PC-9 (cell line): ENCODE results near the gene NUDT22. TPM values are rescaled to one million over a fixed set of nuclear protein-coding genes. Genes with fewer than 3 reads are reported as not detected.

Experiments
- BruUV-seq: library from RNA; stranded (reverse); fragments of 400-500 nt; replicated peaks from 2 replicates; lab custom pipeline; 2021; lab: Mats Ljungman, UMichigan
- CTCF ChIA-PET: fragments of 300-600 bp; sonication (Branson Sonifier 250); formaldehyde crosslinking; loops from one replicate; lab custom pipeline; 2022; ENCODE audit warnings: antibody characterized with exemption; lab: Charles Lee
- POLR2A ChIA-PET: fragments of 300-600 bp; sonication (Branson Sonifier 250); formaldehyde crosslinking; loops from one replicate; lab custom pipeline; 2022; ENCODE audit warnings: antibody characterized with exemption; ENCODE audit not compliant: unreplicated experiment; lab: Charles Lee
- DNase-seq, 2 experiments: peaks; one replicate each; pipeline versions ENCODE4 v3.0.0 to v3.0.0-alpha.2; 2015 to 2022; ENCODE audit warnings: mixed read lengths in 1 of 2
- H2AFZ ChIP-seq: fragments of 200-600 bp; sonication (generic); 2 replicates; pipeline ENCODE4 v1.8.1; 2017; ENCODE audit warnings: antibody characterized with exemption
- H3F3A ChIP-seq: fragments of 200-600 bp; sonication (generic); 2 replicates; pipeline ENCODE4 v1.8.1; 2017; ENCODE audit warnings: antibody characterized with exemption, mild to moderate bottlenecking, low read depth; ENCODE audit not compliant: insufficient read depth
- H3K27ac ChIP-seq: fragments of 200-600 bp; sonication (generic); 2 replicates; pipeline ENCODE4 v1.6.1; 2016; ENCODE audit warnings: mixed run types
- H3K27me3 ChIP-seq: fragments of 200-600 bp; sonication (generic); 2 replicates; pipeline ENCODE4 v1.6.1; 2016; ENCODE audit warnings: low read depth, mixed run types; ENCODE audit not compliant: insufficient read depth
- H3K36me3 ChIP-seq: fragments of 200-600 bp; sonication (generic); 2 replicates; pipeline ENCODE4 v1.6.1; 2016; ENCODE audit warnings: low read depth, mixed run types
- H3K4me1 ChIP-seq: fragments of 200-600 bp; sonication (generic); replicated peaks from 2 replicates; pipeline ENCODE4 v1.6.1; 2016; ENCODE audit warnings: mixed run types; ENCODE audit not compliant: insufficient read depth
- H3K4me2 ChIP-seq: fragments of 200-600 bp; sonication (generic); 2 replicates; pipeline ENCODE4 v1.6.1; 2017; ENCODE audit warnings: mixed run types
- H3K4me3 ChIP-seq: fragments of 200-600 bp; sonication (generic); 2 replicates; pipeline ENCODE4 v1.6.1; 2016; ENCODE audit warnings: mixed run types
- H3K79me2 ChIP-seq: fragments of 200-600 bp; sonication (generic); 2 replicates; pipeline ENCODE4 v1.6.1; 2017; ENCODE audit warnings: low read depth, mixed run types
- H3K9me2 ChIP-seq: fragments of 200-600 bp; sonication (generic); 2 replicates; pipeline ENCODE4 v1.8.1; 2017; ENCODE audit warnings: mild to moderate bottlenecking; ENCODE audit not compliant: insufficient read depth
- H3K9me3 ChIP-seq: fragments of 200-600 bp; sonication (generic); 2 replicates; pipeline ENCODE4 v1.8.1; 2016; ENCODE audit warnings: low read depth; ENCODE audit not compliant: insufficient read depth
- H4K20me1 ChIP-seq: fragments of 200-600 bp; sonication (generic); 2 replicates; pipeline ENCODE4 v1.8.1; 2017; ENCODE audit not compliant: insufficient read depth
- CTCF ChIP-seq: fragments of 200-600 bp; sonication (generic); conservative IDR thresholded peaks from 2 replicates; pipeline ENCODE4 v1.6.1; 2017; ENCODE audit warnings: mixed run types, antibody characterized with exemption, mild to moderate bottlenecking, moderate library complexity
- EZH2 ChIP-seq: fragments of 200-600 bp; sonication (generic); IDR thresholded peaks from 2 replicates; pipeline ENCODE4 v1.8.0; 2017; ENCODE audit warnings: antibody characterized with exemption, low read depth
- intact Hi-C: fragments of 100-400 bp; cut with micrococcal nuclease; formaldehyde crosslinking; loops from one replicate; pipeline ENCODE4 v1.10.0; 2022; ENCODE audit not compliant: unreplicated experiment
- total RNA-seq: library from RNA; stranded (reverse); gene quantifications from 2 replicates; pipeline ENCODE4 v1.2.3, GENCODE V29; 2021

NUDT22 gene
- total RNA-seq, 1 experiment from 2014 or later: 87.4 TPM

- Histone ChIP-seq H3K4me2 (peak overlapping the region; percentile 90), H3K9me2 (no peaks in the 10 kb centered on the region), H3F3A (peaks cover 70% of the 10 kb centered on the region), H2AFZ (peak overlapping the region; percentile 66), H4K20me1 (0 out of 2 replicates have a peak, but pooled peaks cover 7% of the 10 kb centered on the region), H3K4me1 (peaks cover 19% of the 10 kb centered on the region), H3K4me3 (peak overlapping the region; percentile 70), H3K36me3 (peaks cover 10% of the 10 kb centered on the region; the same call in 1 of the 2 replicates), H3K9me3 (no peaks in the 10 kb centered on the region), H3K27ac (no peak overlapping the region), H3K79me2 (peaks cover 42% of the 10 kb centered on the region), H3K27me3 (no peaks in the 10 kb centered on the region)
- BruUV-seq: no TSS peak
- POLR2A ChIA-PET: interaction anchor here (0.6 kb wide), 1 partner anchor 63 kb away, joined by 5 read pairs; no protein-coding TSS in a partner anchor
- no peak for DNase-seq
- intact Hi-C loops: loop anchor here (1.0 kb wide), 1 partner anchor 22 kb away; no protein-coding TSS in a partner anchor
- CTCF ChIA-PET: interaction anchor here (1.1 to 1.6 kb wide), 2 partner anchors 22 to 107 kb away, joined by 3 read pairs; partner anchors contain the start of genes NUDT22 and TRPT1
- TF ChIP-seq EZH2 (no peak), CTCF (no peak)
Observed at GRCh38 chr11:64247729-64248531, 21.9 kb downstream of the NUDT22 start.

GRCh38 chr11:64248578-64248977 is 22.5 kb downstream of the NUDT22 start:
- Histone ChIP-seq H3K27ac (no peak overlapping the region), H3K36me3 (peaks cover 3% of the 10 kb centered on the region; the same call in 1 of the 2 replicates), H3K79me2 (peaks cover 39% of the 10 kb centered on the region), H3K9me3 (no peaks in the 10 kb centered on the region), H3K9me2 (no peaks in the 10 kb centered on the region), H2AFZ (no peak overlapping the region), H3K4me1 (peaks cover 14% of the 10 kb centered on the region), H3K27me3 (no peaks in the 10 kb centered on the region), H4K20me1 (0 out of 2 replicates have a peak, but pooled peaks cover 11% of the 10 kb centered on the region), H3F3A (peaks cover 68% of the 10 kb centered on the region), H3K4me2 (no peak overlapping the region), H3K4me3 (no peak overlapping the region)
- TF ChIP-seq CTCF (no peak), EZH2 (no peak)
- no TSS peak for BruUV-seq
- ChIA-PET CTCF (interaction anchor here (1.6 kb wide), 1 partner anchor 22 kb away, joined by 3 read pairs; the partner anchor contains the start of genes NUDT22 and TRPT1), POLR2A (no interaction called here)
- DNase-seq: no peak
- intact Hi-C loops: no loop called here

GRCh38 chr11:64249038-64249437 is 23.0 kb downstream of the NUDT22 start:
- BruUV-seq: no TSS peak
- CTCF ChIA-PET: interaction anchor here (0.6 kb wide), 1 partner anchor 1451 kb away, joined by 3 read pairs; no protein-coding TSS in a partner anchor
- peaks cover 14% of the 10 kb centered on the region for H3K4me1 ChIP-seq

More at GRCh38 chr11:64249038-64249437, 23.0 kb downstream of the NUDT22 start:
- 0 out of 2 replicates have a peak, but pooled peaks cover 11% of the 10 kb centered on the region for H4K20me1 ChIP-seq
- no peak overlapping the region for H3K27ac ChIP-seq
- no peak overlapping the region for H3K4me2 ChIP-seq
- no peaks in the 10 kb centered on the region for H3K9me3 ChIP-seq
- peaks cover 34% of the 10 kb centered on the region for H3K79me2 ChIP-seq
- no peaks in the 10 kb centered on the region for H3K36me3 ChIP-seq
- H3K4me3 ChIP-seq: no peak overlapping the region
- POLR2A ChIA-PET: no interaction called here
- no peaks in the 10 kb centered on the region for H3K27me3 ChIP-seq
- H2AFZ ChIP-seq: no peak overlapping the region
- H3K9me2 ChIP-seq: no peaks in the 10 kb centered on the region
- intact Hi-C loops: no loop called here
- H3F3A ChIP-seq: peaks cover 63% of the 10 kb centered on the region
- TF ChIP-seq EZH2: no peak
- TF ChIP-seq CTCF: no peak
- DNase-seq: no peak
